Amygdala (tissue), 56 donors: ENCODE results near the gene PORCN.

Experiments used
- DNase-seq, 56 donors: peaks; one replicate each; lab custom pipeline; 2025; lab: John Stamatoyannopoulos, UW

PORCN gene

DNA sequence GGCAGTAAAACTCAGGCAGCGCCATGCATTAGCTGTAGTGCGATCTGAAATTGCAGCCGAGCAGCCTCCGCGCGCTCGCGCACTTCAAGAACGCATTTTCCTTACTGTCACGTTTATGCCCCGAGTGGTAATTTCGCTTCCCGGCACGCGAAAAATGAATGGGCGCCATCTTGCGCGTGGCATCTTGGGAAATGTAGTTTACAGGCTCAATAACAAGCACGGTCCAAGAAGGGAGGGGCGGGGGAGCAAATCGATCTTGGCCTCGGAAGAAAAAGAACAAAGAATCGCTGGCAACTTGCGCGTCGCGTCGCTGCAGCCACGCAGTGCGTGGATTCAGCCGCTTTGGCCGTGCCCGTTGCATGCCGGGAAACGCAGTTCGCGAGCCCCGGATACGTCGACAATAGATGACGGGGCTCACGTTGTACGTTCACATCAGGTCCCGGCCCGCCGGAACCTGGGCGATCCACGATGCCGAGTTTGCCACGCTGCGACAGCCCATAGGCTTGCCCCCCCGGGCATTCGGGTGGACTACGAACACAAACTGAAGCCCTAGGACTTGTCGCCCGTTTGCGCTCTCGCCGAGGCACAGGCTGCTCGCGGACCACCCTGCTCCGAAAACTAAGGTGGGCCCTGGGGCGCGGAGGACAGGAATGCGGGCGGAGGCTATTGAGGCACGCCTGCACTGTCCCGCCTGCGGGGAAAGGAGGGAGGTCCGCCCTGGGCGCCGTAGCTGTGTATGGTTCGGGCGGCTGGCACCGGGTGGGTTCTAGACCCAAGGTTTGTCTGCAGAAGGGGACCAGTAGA lies 32.8 kb upstream of the PORCN start, which contains the start of gene FTSJ1:
TSS of gene FTSJ1 (plus strand) at position 426 of the 804 bp plus-strand sequence. CDS start 1,849 bp downstream, outside the sequence.
- peak; percentile 25 to 94 (median 79) for DNase-seq

DNA sequence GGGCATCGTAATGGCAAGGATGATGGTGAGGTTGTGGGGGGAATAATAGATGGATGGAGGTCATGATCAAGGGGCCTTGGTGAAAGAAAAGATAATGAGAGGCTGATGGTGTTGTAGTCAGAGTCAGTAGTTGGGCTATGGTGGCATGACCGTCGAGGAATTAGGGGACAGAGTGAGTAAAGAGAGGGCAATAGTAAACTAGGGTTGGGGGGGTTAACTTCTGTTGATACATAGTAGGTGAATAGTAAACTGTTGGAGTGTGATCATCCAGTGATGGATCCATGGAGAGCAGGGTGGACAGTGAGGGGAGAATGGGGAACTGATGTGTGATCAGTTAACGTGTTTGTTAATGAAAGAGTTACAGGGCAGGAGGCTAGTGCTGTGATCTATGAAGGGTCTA lies 31.9 kb upstream of the PORCN start:
- DNase-seq = no peak

DNA sequence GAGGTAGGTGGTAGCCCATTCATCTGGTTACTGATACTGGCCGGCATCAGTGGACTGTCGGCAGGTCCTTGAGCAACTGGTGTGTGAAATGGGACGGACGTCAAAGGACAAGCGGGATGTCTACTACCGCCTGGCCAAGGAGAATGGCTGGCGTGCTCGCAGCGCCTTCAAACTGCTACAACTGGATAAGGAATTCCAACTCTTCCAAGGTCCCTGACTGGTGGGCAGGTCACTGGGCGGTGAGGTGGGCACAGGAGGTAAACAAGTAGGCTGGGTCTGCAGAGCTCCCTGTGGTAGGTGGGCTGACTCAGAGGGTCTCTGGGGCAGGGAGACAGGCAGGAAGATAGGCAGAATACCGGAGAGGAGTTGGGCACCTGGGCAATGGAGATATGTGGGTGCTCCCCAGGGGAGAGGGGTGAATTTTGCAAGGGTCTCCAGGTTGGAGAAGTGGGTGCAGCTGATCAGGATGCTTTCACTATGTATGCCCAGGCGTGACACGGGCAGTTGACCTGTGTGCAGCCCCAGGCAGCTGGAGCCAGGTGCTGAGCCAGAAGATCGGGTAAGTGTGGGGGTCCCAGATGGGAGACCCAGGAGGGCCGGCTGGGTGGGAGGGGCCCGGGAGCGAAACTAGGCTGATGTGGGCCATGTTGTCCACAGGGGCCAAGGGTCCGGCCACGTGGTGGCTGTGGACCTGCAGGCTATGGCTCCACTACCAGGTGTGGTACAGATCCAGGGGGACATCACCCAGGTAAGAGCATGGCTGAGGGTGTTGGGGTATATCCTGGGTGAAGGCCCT lies 30.6 kb upstream of the PORCN start:
- no peak for DNase-seq

DNA sequence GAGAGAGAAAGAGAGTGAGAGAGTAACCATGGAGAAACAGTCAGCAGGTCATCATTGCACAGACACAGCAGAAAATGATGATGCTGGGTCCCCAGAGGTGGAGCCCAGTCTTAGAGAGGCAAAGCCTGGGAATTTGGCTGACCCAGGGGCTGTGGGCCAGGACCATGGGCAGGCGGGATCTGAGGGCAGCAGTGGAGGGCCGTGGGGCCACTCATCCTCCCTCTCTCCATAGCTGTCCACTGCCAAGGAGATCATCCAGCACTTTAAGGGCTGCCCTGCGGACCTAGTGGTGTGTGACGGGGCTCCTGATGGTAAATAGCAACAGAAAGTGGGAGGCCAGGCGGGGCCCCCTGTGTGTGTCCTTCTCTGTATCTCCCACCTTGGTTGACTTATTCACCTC lies 30.0 kb upstream of the PORCN start:
- DNase-seq = no peak

DNA sequence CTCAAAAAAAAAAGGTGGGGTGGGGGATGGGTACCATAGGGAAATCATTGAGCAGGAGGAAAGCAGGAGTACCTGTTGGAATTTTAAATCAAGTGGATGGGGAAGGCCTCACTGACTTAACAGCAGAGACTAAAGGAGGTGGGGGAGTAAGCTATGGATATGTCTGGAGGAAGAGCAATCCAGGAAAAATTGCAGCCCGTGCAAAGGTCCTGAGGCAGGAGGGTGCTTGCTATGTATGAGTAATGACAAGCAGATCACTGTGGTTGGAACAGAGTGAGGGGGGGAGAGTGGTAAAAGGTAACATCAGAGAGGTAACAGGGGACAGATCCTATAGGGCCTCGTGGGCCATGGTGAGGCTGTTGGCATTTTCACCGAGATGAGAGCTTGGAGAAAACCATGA lies 28.6 kb upstream of the PORCN start:
- DNase-seq = no peak

DNA sequence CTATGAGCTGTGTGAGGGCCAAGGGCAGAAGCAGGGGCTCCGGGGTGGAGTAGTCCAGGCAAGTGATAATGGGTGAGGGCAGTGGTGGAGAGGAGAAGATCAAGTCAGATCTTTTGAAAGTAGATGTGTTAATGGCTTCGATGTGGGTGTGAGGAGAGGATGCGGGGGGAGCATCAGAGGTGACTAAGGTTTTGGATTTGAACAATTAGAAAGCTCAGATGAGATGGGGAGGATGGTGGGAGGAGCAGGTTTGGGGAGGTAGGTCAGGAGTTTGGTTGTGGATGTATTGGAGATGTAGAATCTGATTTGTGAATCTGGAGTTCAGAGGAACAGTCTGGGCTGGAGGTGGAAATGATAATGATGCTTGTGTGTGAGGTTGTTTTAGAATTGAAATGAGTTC lies 28.2 kb upstream of the PORCN start:
- no peak for DNase-seq

DNA sequence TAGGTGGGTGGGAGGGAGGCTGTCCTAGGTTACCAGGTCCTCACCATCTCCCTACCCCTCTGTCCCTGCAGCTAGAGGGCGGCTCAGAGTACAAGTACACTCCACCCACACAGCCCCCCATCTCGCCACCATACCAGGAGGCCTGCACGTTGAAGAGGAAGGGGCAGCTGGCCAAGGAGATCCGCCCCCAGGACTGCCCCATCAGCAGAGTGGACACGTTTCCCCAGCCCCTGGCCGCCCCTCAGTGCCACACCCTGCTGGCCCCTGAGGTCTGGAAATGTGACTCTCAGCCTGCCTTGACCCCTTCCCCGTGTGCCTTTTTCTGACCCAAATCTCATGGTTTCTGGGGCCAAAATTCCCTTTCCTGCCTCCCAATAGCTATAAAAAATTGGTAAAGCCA lies 26.3 kb upstream of the PORCN start:
- no peak for DNase-seq

DNA sequence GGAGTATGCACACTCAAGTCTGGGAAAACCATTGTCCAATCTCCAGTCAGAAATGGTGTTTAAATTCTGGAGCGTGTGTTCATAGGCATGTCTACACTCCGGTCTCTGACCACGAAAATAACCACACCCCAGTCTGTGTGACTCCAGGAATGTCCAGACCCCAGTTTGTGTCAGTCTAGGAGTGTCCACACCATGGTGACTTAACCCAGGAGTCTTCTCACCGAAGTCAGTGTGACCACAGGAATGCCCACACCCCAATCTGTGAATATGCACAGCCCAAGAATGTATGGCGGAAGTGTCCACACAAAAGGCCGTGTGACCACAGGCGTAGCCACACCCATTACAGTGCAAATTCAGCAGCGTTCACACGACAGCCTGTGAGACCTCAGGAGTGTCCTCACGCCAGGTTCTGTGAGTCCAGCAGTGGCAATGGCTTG lies 21.4 kb upstream of the PORCN start:
- no peak for DNase-seq

DNA sequence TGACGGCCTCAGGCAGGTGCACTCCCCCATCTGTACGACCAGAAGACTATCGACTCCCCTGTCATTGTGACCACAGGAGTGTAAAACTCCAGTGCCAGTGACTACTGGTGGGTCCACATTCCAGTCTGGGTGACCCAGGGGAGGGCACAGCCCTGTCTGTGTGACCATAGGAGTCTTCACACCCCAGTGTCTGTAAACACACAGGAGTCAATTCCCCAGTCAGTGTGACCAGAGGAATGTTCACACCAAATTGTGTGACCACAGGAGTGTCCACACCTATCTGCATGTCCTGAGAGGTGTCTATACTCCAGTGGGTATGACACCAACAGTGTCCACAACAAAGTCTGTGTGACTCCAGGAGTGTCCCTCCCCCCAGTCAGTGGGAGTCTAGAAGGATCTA lies 20.8 kb upstream of the PORCN start:
- DNase-seq = no peak

DNA sequence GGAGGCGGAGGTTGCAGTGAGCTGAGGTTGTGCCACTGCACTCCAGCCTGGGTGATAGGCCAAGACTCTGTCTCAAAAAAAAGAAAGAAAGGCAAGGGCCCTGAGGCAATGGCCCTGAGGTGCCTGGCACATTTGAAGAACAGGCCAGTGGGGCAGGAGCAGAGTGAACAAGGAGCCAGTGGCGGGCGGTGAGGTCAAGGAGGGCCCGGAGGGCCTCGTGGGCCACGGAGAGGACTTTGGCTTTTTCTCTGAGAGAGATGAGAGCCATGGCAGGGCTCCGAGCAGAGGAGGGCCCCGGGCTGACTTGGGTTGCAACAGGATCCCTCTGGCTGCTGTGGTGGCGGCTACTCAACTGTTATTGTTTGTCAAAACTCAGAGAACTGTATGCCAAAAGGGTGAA lies 19.5 kb upstream of the PORCN start:
- DNase-seq = no peak

DNA sequence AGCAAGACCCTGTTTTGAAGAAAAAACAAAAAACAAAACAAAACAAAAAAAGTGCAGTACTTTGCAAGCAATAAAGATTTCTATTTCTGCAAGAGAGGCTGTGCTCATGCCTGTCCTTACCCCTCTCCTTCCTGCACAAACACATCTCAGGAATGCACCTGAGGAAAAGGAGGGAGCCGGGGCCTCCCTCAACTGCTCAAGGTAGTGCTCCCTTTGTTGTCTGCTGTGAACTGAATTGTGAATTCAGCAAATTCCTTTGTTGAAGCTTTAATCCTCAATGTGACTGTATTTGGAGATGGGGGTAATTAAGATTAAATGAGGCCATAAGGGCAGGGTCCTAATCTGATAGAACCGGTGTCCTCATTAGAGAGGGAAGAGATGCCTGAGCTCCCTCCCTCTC lies 18.9 kb upstream of the PORCN start:
- no peak for DNase-seq

DNA sequence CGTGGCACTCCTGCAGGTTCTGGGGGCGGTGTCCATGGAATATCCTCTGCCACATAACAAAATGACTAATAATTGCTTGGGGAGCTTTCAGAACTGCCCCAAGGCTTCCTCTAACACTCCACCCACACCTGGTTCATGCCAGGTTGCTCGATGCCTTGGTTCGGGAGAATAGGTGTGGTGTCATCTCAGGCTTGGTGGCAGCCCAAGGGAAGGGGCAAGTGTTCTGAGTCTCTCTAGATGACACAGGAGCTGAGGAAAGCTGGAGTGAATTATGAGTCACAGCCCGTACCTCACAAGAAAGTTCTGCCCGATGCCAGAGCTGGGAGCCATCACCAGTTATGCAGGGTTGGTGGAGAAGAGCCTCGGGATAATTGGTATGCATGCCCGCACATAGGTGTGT lies 18.1 kb upstream of the PORCN start:
- DNase-seq = no peak

DNA sequence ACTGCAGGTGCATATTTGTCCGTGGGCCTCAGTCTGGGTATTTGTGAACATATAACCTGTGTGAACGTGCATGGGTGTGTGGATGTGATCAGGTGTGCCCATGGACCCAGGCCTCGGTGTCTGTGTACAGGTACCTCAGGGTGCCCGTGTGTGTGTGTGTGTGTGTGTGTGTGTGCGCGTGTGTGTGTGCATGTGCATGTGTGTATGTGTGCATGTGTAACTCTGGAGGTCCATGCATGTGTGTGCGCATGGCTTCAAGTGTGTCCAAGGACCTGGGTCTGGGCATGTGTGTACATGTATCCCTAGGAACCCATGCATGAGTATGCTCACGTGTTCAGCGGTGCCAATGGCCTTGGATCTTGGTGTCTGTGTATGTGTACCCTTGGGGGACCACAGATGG lies 17.0 kb upstream of the PORCN start:
- no peak for DNase-seq

DNA sequence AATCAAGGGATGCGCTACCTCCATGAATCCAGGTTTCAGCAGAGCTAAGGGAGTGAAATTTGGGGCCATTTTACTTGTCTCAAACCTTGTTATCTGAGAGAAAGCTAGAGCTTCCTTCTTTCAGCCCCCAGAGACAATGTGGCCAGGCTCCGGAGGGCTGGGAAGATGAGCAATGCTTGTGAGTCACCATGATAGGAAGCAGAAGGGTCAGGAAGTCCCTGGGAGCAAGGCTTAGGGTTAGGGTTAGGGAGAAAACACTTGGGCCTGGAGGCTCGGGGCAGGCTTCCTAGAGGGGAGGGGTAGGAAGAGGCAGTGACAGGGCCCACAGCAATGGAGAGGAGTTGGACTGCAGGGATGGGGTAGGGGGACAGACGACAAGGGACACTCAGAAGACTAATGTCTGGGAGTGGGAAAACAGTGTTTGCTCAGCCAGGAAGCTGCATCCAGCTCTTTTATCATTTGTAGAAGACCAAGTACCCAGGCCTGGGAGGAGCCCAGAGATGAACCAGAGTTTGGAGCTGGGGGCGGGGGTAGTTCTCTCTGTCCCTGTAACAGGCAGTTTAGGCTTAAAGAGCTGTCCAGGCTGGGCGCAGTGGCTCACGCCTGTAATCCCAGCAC lies 16.4 kb upstream of the PORCN start:
- no peak for DNase-seq

DNA sequence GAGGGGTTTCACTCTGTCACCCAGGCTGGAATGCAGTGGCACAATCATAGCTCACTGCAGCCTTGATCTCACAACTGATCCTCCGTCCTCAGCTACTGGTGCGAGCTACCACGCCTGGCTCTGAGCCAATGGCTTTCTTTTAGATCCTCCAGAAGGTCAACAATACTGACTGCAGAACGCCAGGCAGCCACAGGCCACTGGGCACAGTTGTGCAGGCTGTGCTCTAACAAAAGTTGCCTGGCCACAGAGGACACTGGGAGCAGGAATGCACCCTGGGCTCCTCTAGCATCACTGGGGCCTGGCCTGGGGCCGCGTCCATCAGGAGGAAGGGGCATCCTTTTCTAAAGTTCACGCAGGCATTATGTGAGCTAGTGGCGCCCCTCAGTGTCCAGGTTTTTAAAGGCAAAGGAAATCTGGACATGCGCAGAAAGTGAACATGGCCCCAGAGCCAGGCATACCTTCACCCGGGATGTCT lies 14.9 kb upstream of the PORCN start:
- DNase-seq = peak in 25 of 56 donors; percentile 0 to 68 (median 14)

DNA sequence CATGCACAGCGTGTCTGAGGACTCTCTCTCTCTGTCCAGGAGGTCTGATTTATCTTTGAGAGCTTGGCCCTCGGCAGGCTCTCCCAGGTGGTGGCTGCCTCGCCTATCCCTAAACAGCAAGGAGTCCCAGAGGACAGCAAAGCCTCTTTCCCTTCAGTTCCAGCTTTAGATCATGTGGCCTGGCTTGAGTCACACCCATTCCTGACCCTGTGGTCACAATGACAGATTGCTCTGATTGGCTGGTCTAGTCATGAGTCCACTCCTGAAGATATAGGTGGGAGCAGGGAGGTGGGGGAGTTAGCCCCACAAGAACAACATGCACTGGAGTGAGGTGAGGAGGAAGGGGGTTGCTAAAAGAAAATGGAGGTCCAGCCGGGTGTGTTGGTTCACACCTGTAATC lies 12.1 kb upstream of the PORCN start:
- no peak for DNase-seq

DNA sequence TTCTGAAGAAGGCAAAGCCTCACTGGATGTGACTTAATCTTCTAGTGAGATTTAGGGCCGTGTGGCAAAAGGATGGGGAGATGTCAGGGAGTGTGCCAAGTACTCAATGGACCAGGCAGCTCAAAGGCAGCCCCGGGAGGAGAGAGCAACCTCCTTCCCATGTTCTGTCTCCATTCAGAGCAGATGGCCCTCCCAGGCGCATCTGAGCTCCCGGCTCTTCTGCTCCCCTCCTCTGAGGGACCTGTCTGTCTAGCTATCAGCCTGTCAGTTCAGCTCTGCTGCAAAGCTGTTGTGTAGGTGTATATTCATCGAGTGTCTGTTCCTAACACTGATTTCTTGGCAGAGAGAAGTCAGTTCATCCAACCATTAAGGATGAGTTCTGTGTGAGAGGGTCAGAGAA lies 10.9 kb upstream of the PORCN start:
- peak in 3 of 56 donors; percentile 1 to 33 (median 9) for DNase-seq

DNA sequence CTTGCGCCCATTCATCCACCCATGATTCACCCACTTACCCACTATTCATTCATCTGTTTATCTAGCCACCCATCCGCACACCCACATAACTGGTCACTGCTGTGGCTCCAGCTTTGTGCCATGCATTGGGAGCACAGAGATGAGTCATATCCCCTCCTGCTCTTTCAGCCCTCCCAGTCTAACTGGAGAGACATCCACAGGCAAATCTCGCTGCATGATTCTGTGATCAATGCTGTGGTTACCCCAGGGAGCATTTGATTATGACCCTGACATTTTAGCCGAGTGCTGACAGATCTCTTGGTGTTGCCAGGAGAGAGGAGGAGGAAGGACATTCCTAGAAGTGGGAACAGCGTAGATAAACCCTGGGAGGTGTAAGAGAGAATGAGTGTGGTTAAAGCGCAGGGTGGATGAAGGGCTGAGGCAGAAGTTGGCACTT lies 10.4 kb upstream of the PORCN start:
- DNase-seq = peak in 2 of 56 donors; percentile 1 to 17

DNA sequence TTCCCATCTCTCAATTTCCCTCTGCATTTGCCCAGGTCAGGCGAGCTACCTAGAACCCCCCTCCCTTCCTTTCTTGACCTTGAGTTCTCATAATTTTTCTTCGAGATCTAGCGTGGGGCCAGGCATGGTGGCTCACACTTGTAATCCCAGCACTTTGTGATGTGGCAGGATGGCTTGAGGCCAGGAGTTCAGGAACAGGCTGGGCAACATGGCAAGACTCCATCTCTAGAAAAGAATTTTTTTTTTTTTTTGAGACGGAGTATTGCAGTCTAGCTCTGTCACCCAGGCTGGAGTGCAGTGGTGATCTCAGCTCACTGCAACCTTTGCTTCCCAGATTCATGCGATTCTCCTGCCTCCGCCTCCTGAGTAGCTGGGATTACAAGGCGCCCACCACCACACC lies 4.5 kb upstream of the PORCN start:
- no peak for DNase-seq

DNA sequence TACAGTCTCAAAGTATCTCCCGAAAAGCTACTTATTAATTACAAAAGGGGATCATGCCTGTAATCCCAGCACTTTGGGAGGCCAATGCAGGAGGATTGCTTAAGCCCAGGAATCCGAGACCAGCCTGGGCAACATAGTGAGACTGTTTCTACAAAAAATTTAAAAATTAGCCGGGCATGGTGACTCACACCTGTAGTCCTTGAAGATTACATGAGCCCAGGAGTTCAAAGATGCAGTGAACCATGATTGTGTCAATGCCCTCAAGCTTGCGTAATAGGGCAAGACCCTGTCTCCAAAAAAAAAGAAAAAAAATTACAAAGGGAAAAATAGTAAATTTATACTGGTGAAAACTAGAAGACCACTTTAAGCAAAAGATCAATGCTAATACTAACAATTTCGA lies 3.3 kb upstream of the PORCN start:
- DNase-seq = no peak

DNA sequence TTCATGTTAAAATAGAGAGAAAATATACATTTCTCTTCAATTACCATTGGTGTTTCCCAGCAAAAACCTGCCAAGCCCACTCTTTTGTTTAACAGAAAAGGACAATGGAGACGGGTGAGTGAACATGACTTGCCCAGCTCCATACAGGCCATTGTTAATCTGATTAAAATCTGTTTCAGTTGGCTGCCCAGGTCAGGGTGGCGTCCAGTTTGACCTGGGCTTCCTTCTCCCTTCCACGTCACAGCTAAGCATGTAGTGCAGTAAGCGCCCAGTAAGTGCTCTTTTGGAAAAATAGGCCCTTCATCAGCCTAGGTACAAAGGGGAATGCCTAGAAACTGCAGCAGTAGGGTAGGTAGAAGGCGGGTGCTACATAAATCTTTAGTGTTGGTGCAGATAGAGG lies 1.5 kb upstream of the PORCN start:
- no peak for DNase-seq
